ENCODE results near the gene STOX2.

The STOX2 gene

DNA sequence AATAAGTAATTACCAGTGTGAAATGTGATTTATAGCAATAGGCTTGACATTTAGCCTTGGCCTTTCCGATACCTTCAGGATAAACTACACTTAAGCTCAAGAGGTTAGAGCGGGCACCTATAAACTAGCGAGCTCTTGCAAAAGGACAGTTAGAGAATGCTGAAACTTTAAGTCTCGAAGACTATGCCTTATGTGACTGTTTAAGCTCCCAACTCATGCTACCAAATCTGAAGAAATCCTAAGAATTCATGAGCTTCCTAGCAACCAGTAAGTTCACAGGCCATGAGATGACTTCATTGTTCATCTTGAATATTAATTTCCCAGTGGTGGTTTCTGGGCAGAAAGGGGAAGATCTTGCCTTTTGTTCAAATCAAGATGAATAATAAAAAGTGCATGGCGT is 4.7 kb downstream of the STOX2 start:
- Mint-ChIP-seq H3K9me3 (no peaks in the 10 kb centered on the region), H3K4me1 (peaks cover 2% of the 10 kb centered on the region), H3K4me3 (no peak overlapping the region), H3K36me3 (no peaks in the 10 kb centered on the region), H3K27ac (no peak overlapping the region), H3K27me3 (peaks cover 30% of the 10 kb centered on the region)

DNA sequence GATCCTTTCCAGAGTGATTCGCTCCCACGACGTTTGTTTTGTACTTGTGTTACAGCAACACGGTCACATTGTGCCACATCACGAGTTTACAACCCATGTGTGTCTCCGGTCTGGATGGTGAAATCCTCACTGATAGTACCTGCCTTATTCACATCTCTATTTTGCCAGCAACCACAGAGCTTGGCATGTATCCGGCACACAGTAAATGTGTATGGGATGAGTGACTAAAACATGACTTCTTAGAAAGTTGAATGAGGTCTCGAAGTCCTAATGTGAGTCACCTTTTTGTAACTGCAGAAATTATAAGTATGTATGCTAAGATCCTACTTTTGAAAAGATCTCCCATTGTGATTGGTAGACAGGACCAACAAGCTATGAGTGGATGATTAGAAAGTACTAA is 7.5 kb downstream of the STOX2 start:
- H3K4me1 Mint-ChIP-seq = no peaks in the 10 kb centered on the region
- H3K36me3 Mint-ChIP-seq = no peaks in the 10 kb centered on the region
- no peaks in the 10 kb centered on the region for H3K9me3 Mint-ChIP-seq
- no peak overlapping the region for H3K4me3 Mint-ChIP-seq
- H3K27ac Mint-ChIP-seq = no peak overlapping the region
- H3K27me3 Mint-ChIP-seq = peaks cover 24% of the 10 kb centered on the region

DNA sequence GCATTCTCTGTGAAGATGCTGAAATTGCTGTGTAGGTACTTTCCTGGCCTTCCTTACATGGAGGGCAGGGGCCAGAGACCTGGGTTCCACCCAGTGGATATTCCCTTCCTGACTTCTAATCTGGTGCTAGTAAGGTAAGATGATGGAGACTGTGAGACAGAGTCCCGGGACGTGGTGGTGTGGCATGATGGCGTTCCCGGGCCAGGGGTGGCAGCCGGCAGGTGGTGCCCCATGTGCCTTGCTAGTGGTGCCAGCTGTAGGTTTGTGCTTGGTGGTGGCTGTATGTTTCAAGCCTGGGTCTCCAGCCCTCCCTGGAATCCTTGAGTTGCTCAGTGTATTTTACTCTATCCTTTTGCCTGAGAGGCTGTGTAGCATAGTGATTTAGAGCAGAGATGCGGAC is 10.9 kb downstream of the STOX2 start:
- no peak overlapping the region for H3K4me3 Mint-ChIP-seq
- no peaks in the 10 kb centered on the region for H3K9me3 Mint-ChIP-seq
- peaks cover 1% of the 10 kb centered on the region for H3K27me3 Mint-ChIP-seq
- H3K36me3 Mint-ChIP-seq = no peaks in the 10 kb centered on the region
- H3K4me1 Mint-ChIP-seq = no peaks in the 10 kb centered on the region
- no peak overlapping the region for H3K27ac Mint-ChIP-seq

- H3K4me3 Mint-ChIP-seq = no peak overlapping the region
- H3K27me3 Mint-ChIP-seq = peaks cover 1% of the 10 kb centered on the region
- H3K36me3 Mint-ChIP-seq = no peaks in the 10 kb centered on the region
- H3K27ac Mint-ChIP-seq = no peak overlapping the region
- no peaks in the 10 kb centered on the region for H3K4me1 Mint-ChIP-seq
- no peaks in the 10 kb centered on the region for H3K9me3 Mint-ChIP-seq
Measured at GRCh38 chr4:183918696-183919095, 13.6 kb downstream of the STOX2 start.

DNA sequence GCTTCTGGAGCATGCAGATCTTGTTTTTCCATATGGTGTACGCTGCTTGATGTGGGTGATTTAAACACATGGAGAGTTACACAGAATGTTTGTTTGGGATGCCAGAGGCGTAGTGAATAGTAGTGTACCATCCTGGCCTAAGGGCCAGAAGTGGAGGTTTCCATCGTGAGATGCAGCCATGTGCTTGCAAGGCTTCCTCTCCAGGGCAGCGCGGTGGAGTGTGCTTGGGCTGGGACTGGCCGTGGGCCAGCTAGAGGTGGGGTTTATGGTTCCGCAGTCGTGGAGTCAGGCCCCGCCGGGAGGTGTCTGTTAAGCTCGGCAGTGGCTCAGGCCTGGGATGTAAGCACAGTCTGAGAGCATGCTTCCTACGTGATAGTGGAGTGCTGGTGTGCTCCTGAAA is 14.0 kb downstream of the STOX2 start:
- Mint-ChIP-seq H3K27me3 (no peaks in the 10 kb centered on the region), H3K36me3 (no peaks in the 10 kb centered on the region), H3K4me1 (no peaks in the 10 kb centered on the region), H3K27ac (no peak overlapping the region), H3K9me3 (no peaks in the 10 kb centered on the region), H3K4me3 (no peak overlapping the region)

- H3K36me3 Mint-ChIP-seq = no peaks in the 10 kb centered on the region
- H3K4me3 Mint-ChIP-seq = no peak overlapping the region
- no peak overlapping the region for H3K27ac Mint-ChIP-seq
- H3K27me3 Mint-ChIP-seq = peaks cover 2% of the 10 kb centered on the region
- no peaks in the 10 kb centered on the region for H3K9me3 Mint-ChIP-seq
- H3K4me1 Mint-ChIP-seq = no peaks in the 10 kb centered on the region
Measured at GRCh38 chr4:183920512-183920911, 15.4 kb downstream of the STOX2 start.

DNA sequence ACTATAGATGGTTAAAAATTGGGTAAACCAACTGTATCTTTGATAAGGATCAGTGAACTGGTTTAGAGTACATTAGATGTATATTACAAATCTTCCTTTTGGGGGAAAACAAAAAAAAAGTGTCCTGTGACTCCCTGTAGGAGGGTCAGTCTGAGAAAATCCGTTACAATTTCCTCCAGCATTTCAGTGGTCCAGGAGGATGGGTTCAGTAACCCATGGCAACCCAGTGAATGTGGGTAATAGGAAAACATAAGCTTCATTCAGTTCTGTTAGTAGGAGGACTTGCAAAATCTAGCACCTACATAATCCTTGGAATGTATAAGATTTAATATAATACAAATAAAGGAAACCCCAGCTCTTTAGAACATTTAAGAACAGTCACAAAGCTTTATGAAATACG is 16.2 kb downstream of the STOX2 start:
- H3K27ac Mint-ChIP-seq = no peak overlapping the region
- peaks cover 2% of the 10 kb centered on the region for H3K27me3 Mint-ChIP-seq
- no peaks in the 10 kb centered on the region for H3K36me3 Mint-ChIP-seq
- no peaks in the 10 kb centered on the region for H3K9me3 Mint-ChIP-seq
- no peaks in the 10 kb centered on the region for H3K4me1 Mint-ChIP-seq
- H3K4me3 Mint-ChIP-seq = no peak overlapping the region

DNA sequence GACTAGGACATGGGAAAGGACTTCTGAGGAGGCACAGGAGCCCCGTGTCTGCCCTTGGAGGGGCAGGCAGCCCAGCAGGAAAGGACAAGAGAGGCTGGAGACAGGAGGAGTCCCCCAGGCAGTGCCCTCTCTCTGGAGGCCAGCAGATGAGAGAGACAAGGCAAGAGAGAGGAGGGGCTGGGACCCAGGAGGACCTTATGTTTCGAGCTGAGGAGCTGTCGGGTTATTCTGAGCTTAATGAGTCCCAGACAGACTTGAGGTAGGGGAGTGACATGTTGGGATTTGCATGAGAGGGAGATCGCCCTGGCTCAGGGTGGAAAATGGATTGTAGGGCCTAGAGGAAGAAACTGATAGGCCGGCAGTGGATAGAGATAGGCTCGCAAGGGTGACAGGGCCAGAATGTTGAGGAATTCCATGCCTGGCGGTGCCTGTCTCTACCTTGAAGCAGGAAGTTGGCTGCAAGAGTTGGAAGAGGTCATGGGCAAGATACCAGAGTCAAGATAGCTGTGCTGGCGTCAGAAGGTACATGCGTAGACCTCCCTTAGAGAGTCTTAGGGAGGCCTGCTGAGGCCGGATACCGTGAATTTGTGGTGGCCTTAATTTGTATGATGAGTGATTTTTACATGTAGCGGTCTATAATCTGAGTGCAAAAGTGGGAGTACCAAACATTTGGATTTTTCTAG is 19.4 kb downstream of the STOX2 start:
- no peak overlapping the region for H3K27ac Mint-ChIP-seq
- H3K4me1 Mint-ChIP-seq = no peaks in the 10 kb centered on the region
- peaks cover 2% of the 10 kb centered on the region for H3K27me3 Mint-ChIP-seq
- H3K36me3 Mint-ChIP-seq = no peaks in the 10 kb centered on the region
- no peak overlapping the region for H3K4me3 Mint-ChIP-seq
- H3K9me3 Mint-ChIP-seq = no peaks in the 10 kb centered on the region

- Mint-ChIP-seq H3K36me3 (no peaks in the 10 kb centered on the region), H3K27ac (no peak overlapping the region), H3K9me3 (no peaks in the 10 kb centered on the region), H3K27me3 (peaks cover 2% of the 10 kb centered on the region), H3K4me1 (no peaks in the 10 kb centered on the region), H3K4me3 (no peak overlapping the region)
Measured at GRCh38 chr4:183926950-183927349, 21.8 kb downstream of the STOX2 start.

DNA sequence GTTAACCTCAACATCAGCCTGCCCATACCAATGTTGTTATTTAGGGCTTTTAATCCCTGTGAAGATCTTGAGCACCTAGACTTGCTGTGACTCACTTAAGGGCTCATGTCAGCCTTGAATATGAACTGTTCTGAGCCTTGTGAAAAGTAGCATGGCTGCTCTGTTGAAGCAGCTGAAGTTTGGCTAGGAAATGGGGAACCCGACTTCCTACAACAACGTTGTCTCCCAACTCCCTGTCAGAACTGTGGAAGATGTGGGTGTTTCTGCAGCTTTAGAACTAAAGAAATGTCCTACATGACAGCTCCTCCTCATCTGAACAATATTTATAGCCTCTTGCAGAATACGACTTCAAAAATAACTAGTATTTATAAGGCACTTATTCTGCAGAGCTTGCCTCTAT is 27.5 kb downstream of the STOX2 start:
- Mint-ChIP-seq H3K27me3 (no peaks in the 10 kb centered on the region), H3K4me3 (no peak overlapping the region), H3K27ac (no peak overlapping the region), H3K9me3 (no peaks in the 10 kb centered on the region), H3K36me3 (no peaks in the 10 kb centered on the region), H3K4me1 (no peaks in the 10 kb centered on the region)

DNA sequence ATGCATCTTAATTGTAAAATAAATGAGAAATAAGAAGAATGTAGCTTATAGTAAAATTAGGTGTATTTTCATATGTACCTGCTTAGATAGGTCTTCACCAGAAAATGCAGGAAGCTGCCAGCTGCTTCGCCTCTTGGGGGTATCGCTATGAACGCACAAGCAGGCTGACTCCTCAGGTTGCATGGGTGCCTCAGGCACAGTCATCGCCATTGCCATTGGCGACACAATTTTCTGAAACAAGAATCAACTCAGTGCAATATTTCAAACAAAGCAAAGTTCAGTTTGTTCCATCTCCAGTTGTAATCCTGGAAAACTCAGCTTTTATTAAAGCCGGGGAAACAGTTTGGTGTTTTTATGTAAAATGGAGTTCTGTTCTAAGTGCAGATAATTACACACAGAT is 29.7 kb downstream of the STOX2 start:
- no peaks in the 10 kb centered on the region for H3K27me3 Mint-ChIP-seq
- no peak overlapping the region for H3K4me3 Mint-ChIP-seq
- H3K36me3 Mint-ChIP-seq = no peaks in the 10 kb centered on the region
- H3K9me3 Mint-ChIP-seq = no peaks in the 10 kb centered on the region
- H3K27ac Mint-ChIP-seq = no peak overlapping the region
- no peaks in the 10 kb centered on the region for H3K4me1 Mint-ChIP-seq

DNA sequence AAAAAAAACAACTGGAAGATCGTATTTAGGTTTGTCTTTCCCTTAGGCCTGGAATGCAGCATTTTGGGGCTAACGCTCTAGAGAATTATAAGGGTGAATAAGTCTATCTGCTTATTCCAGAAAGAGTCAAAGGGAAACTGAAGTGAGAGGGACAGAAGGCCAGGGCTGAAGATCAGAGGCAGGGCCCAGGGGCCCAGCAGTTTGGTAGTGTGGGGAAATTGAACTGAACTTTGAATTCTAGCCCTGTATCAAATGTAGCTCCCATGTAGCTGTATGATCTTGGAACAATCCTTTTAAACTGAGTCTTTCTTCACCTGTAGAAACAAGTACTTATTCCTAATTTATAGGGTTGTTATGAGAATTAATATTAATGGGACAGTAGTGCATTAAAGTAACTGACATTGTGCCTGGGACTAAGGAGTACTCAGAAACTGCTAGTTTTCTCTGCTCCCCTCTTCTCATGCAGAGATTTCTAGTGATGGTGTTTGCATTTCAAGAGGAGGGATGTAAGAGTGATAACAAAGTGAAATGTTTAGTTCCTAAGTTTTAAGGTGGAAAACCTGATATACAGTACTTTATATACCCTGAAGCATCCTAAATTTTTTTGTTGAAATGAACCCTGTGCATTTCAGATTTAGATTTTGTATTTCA is 30.4 kb downstream of the STOX2 start:
- Mint-ChIP-seq H3K27me3 (no peaks in the 10 kb centered on the region), H3K9me3 (no peaks in the 10 kb centered on the region), H3K36me3 (no peaks in the 10 kb centered on the region), H3K27ac (no peak overlapping the region), H3K4me3 (no peak overlapping the region), H3K4me1 (no peaks in the 10 kb centered on the region)

- Mint-ChIP-seq H3K4me1 (no peaks in the 10 kb centered on the region), H3K27ac (no peak overlapping the region), H3K9me3 (no peaks in the 10 kb centered on the region), H3K27me3 (peaks cover 2% of the 10 kb centered on the region), H3K36me3 (no peaks in the 10 kb centered on the region), H3K4me3 (no peak overlapping the region)
Measured at GRCh38 chr4:183936047-183936446, 30.9 kb downstream of the STOX2 start.

DNA sequence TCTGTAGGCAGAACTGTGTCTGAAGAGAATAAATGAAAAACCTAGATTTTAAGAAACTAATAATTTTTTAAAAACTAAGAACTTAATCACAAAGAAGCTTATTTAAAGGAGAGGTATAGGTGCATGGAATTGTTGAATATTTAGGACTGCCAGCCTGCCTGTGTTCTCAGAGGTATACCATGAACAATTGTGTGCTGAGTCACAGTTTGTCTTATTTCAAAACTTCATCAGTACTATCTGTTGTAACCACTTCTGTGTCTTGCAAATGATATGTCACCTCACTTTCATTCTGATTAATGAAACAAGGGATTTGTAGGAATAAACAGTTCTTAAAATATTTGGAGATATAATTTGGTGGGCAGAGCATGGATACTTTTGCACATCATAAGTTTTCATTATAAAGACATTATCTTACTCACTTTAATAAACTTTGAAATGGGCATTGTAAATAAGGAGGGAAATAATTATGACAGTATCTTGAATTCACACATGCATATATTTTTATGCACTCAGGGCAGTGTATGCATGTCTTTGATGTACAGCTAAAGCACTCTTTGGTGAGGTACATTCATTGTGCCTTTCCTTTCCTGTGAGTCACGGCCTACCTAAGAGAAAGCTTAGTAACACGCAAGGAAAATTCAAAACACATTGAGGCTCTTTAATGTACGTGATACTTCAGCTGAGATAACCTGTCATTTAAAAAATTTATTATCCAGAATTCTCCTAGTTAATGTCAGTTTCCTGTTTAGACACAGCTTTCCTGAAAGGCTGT is 31.7 kb downstream of the STOX2 start:
- H3K27me3 Mint-ChIP-seq = peaks cover 4% of the 10 kb centered on the region
- H3K4me1 Mint-ChIP-seq = no peaks in the 10 kb centered on the region
- no peaks in the 10 kb centered on the region for H3K36me3 Mint-ChIP-seq
- no peak overlapping the region for H3K4me3 Mint-ChIP-seq
- no peaks in the 10 kb centered on the region for H3K9me3 Mint-ChIP-seq
- no peak overlapping the region for H3K27ac Mint-ChIP-seq

GRCh38 chr4:183940864-183941263 is 35.8 kb downstream of the STOX2 start:
- Mint-ChIP-seq H3K36me3 (no peaks in the 10 kb centered on the region), H3K27ac (no peak overlapping the region), H3K4me3 (no peak overlapping the region), H3K9me3 (no peaks in the 10 kb centered on the region), H3K4me1 (no peaks in the 10 kb centered on the region), H3K27me3 (peaks cover 10% of the 10 kb centered on the region)

GRCh38 chr4:183941964-183942363 is 36.9 kb downstream of the STOX2 start:
- Mint-ChIP-seq H3K4me1 (no peaks in the 10 kb centered on the region), H3K4me3 (no peak overlapping the region), H3K36me3 (no peaks in the 10 kb centered on the region), H3K9me3 (no peaks in the 10 kb centered on the region), H3K27ac (no peak overlapping the region), H3K27me3 (peaks cover 11% of the 10 kb centered on the region)
